GM12892 (cell line): Measurements from ENCODE around the gene MRPL14.

ENCODE experiments used
- POLR2A ChIP-seq: IDR thresholded peaks from 2 replicates; pipeline ENCODE4 v1.6.1; 2011; ENCODE audit warnings: low read depth, low read length, control low read depth
- POLR2AphosphoS5 ChIP-seq: IDR thresholded peaks from 2 replicates; pipeline ENCODE4 v1.6.1; 2011; ENCODE audit warnings: low read depth, low read length, control low read depth
- TAF1 ChIP-seq: IDR thresholded peaks from 2 replicates; pipeline ENCODE4 v1.6.1; 2011; ENCODE audit warnings: low read depth, mild to moderate bottlenecking, control low read depth, low read length, borderline replicate concordance

DNA sequence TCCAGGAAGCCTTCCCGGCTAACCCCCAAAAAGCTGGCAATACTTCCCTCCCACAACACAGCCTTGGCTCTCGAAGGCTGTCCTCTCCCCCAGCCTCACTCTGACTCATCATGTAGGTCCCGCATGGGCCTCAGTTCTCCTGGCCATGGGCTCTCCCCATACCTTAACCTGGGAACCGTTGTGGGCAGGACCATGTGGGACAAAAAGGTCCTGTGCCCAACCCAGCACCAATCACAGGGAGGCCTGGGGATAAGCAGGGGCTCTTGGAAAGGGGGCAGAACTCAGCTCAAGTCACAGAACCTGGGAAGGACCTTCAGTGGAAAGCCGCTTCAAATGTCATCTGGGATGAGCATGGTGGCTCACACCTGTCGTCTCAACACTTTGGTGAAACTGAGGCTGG, 45.5 kb downstream of the MRPL14 start:
- TF ChIP-seq POLR2A: no peak
- no peak for TF ChIP-seq POLR2AphosphoS5
- no peak for TF ChIP-seq TAF1
